Fibroblast of skin of abdomen (primary cell): ENCODE results near the gene HBP1.
"Not testable (repeated sequence)": the region's sequence is repeated elsewhere in the genome, so short reads cannot be mapped to it uniquely, and the experiment has no call there.

ENCODE experiments used
- DNase-seq: peaks from one replicate; pipeline ENCODE4 v3.0.0-alpha.2; 2013

The HBP1 gene

GRCh38 chr7:107155726-107156125 lies 13.1 kb upstream of the HBP1 start:
- not testable (repeated sequence) for DNase-seq

GRCh38 chr7:107157091-107157490 lies 11.7 kb upstream of the HBP1 start:
- no peak for DNase-seq

- DNase-seq = no peak
Measured at GRCh38 chr7:107158028-107158427, 10.8 kb upstream of the HBP1 start.

- DNase-seq = no peak
Measured at GRCh38 chr7:107160389-107160788, 8.4 kb upstream of the HBP1 start.

- no peak for DNase-seq
Measured at GRCh38 chr7:107161415-107161814, 7.4 kb upstream of the HBP1 start.

- DNase-seq = no peak
Measured at GRCh38 chr7:107162475-107162874, 6.3 kb upstream of the HBP1 start.

GRCh38 chr7:107164092-107164491 lies 4.7 kb upstream of the HBP1 start:
- DNase-seq = no peak

- DNase-seq = no peak
Measured at GRCh38 chr7:107165341-107165740, 3.5 kb upstream of the HBP1 start.

GRCh38 chr7:107166736-107167426 lies 1.9 kb upstream of the HBP1 start:
- no peak for DNase-seq

- peak; percentile 88 for DNase-seq
Measured at GRCh38 chr7:107167483-107168232, 1.1 kb upstream of the HBP1 start.

GRCh38 chr7:107169120-107170050 lies 582 bp downstream of the HBP1 start:
- DNase-seq = peak; percentile 94

- no peak for DNase-seq
Measured at GRCh38 chr7:107170051-107170915, 1.5 kb downstream of the HBP1 start.

- no peak for DNase-seq
Measured at GRCh38 chr7:107171496-107171895, 2.7 kb downstream of the HBP1 start.

GRCh38 chr7:107172276-107173032 lies 3.7 kb downstream of the HBP1 start:
- DNase-seq = no peak

- no peak for DNase-seq
Measured at GRCh38 chr7:107173191-107173590, 4.4 kb downstream of the HBP1 start.

GRCh38 chr7:107173691-107174406 lies 5.0 kb downstream of the HBP1 start:
- DNase-seq = no peak

- peak; percentile 54 for DNase-seq
Measured at GRCh38 chr7:107179326-107180164, 10.7 kb downstream of the HBP1 start.

- peak; percentile 80 for DNase-seq
Measured at GRCh38 chr7:107180378-107180777, 11.6 kb downstream of the HBP1 start.

GRCh38 chr7:107181172-107181571 lies 12.4 kb downstream of the HBP1 start:
- no peak for DNase-seq

GRCh38 chr7:107185716-107186115 lies 16.9 kb downstream of the HBP1 start:
- no peak for DNase-seq
